HG02623 (cell line): Measurements from ENCODE around the gene EDIL3.

Source experiments
- ATAC-seq: cut with Tn5 transposase; IDR thresholded peaks from one replicate; pipeline ENCODE4 v1.9.1; 2021; ENCODE audit warnings: moderate library complexity; ENCODE audit not compliant: unreplicated experiment

The EDIL3 gene

GRCh38 chr5:83973925-83974815, 410.5 kb downstream of the EDIL3 start:
- ATAC-seq, result no peak

GRCh38 chr5:83972909-83973308, 411.8 kb downstream of the EDIL3 start:
- no peak for ATAC-seq

GRCh38 chr5:83972236-83972635, 412.4 kb downstream of the EDIL3 start:
- no peak for ATAC-seq

GRCh38 chr5:83967417-83967816, 417.3 kb downstream of the EDIL3 start:
- ATAC-seq, result no peak

- ATAC-seq, result no peak
Observed at GRCh38 chr5:83965441-83965840, 419.2 kb downstream of the EDIL3 start.

GRCh38 chr5:83964271-83964670, 420.4 kb downstream of the EDIL3 start:
- ATAC-seq, result no peak

- ATAC-seq, result no peak
Observed at GRCh38 chr5:83957188-83957587, 427.5 kb downstream of the EDIL3 start.

- no peak for ATAC-seq
Observed at GRCh38 chr5:83956386-83956785, 428.3 kb downstream of the EDIL3 start.

GRCh38 chr5:83955916-83956315, 428.8 kb downstream of the EDIL3 start:
- ATAC-seq, result no peak

GRCh38 chr5:83947763-83948162, 436.9 kb downstream of the EDIL3 start:
- ATAC-seq, result no peak

GRCh38 chr5:83946516-83946915, 438.2 kb downstream of the EDIL3 start:
- no peak for ATAC-seq

- no peak for ATAC-seq
Observed at GRCh38 chr5:83942155-83942554, 442.5 kb downstream of the EDIL3 start.

GRCh38 chr5:83937837-83938236, 446.8 kb downstream of the EDIL3 start:
- no peak for ATAC-seq

GRCh38 chr5:83931969-83932368, 452.7 kb downstream of the EDIL3 start:
- no peak for ATAC-seq

- peak; percentile 79 for ATAC-seq
Observed at GRCh38 chr5:83927140-83927733, 457.4 kb downstream of the EDIL3 start.

GRCh38 chr5:83925955-83926337, 458.7 kb downstream of the EDIL3 start:
- no peak for ATAC-seq

- no peak for ATAC-seq
Observed at GRCh38 chr5:83925321-83925954, 459.2 kb downstream of the EDIL3 start.

- no peak for ATAC-seq
Observed at GRCh38 chr5:83924891-83925290, 459.8 kb downstream of the EDIL3 start.

GRCh38 chr5:83924171-83924570, 460.5 kb downstream of the EDIL3 start:
- no peak for ATAC-seq

GRCh38 chr5:83922699-83923098, 462.0 kb downstream of the EDIL3 start:
- ATAC-seq, result no peak

- ATAC-seq, result no peak
Observed at GRCh38 chr5:83921666-83922193, 462.9 kb downstream of the EDIL3 start.
